ENCODE data around the gene UBE2Q2. TPM values are rescaled to one million over a fixed set of nuclear protein-coding genes. Genes with fewer than 3 reads are reported as not detected.
"Not testable (repeated sequence)": the region's sequence is repeated elsewhere in the genome, so short reads cannot be mapped to it uniquely, and the experiment has no call there.

The UBE2Q2 gene
- total RNA-seq, 1 donor from 2014 or later: 47.7 TPM

DNA sequence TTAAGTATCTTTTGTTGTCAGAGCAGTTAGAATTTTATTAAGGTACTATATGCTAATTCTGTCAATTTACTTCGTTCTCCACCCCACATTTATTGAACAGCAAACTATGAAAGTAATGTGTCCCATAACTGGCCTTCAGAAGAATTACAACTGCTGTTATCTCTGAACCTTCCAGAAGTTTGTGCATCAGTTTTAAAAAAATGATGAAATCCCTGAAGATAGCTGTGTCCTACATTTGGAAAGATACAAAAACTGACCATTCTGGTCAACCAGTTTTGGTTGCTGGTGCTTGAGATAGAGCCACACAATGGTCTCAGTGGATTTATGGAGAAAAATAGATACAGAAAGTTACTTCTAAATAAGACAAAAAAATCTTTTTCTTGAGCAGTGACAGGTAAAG, 5.9 kb downstream of the UBE2Q2 start:
- H4K20me1 ChIP-seq (ENCODE audit: insufficient read depth, low read length): peaks cover 95% of the 10 kb centered on the region
- TF ChIP-seq, protein P1, sequence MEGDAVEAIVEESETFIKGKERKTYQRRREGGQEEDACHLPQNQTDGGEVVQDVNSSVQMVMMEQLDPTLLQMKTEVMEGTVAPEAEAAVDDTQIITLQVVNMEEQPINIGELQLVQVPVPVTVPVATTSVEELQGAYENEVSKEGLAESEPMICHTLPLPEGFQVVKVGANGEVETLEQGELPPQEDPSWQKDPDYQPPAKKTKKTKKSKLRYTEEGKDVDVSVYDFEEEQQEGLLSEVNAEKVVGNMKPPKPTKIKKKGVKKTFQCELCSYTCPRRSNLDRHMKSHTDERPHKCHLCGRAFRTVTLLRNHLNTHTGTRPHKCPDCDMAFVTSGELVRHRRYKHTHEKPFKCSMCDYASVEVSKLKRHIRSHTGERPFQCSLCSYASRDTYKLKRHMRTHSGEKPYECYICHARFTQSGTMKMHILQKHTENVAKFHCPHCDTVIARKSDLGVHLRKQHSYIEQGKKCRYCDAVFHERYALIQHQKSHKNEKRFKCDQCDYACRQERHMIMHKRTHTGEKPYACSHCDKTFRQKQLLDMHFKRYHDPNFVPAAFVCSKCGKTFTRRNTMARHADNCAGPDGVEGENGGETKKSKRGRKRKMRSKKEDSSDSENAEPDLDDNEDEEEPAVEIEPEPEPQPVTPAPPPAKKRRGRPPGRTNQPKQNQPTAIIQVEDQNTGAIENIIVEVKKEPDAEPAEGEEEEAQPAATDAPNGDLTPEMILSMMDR (IDR thresholded peaks at IDR 0.05; ENCODE audit: insufficient read depth, low read depth, low read length): no peak
- TF ChIP-seq EZH2 (IDR thresholded peaks at IDR 0.05; ENCODE audit: insufficient read depth, low read length): no peak
- no peaks in the 10 kb centered on the region for H3K9me3 ChIP-seq (ENCODE audit: insufficient read depth, low read depth, low read length)
- Mint-ChIP-seq H3K4me1 (ENCODE audit: low read depth, unreplicated experiment) (peaks cover 47% of the 10 kb centered on the region), H3K27me3 (ENCODE audit: low read depth, unreplicated experiment) (no peaks in the 10 kb centered on the region), H3K36me3 (ENCODE audit: low read depth, unreplicated experiment) (peaks cover 5% of the 10 kb centered on the region), H3K9me3 (ENCODE audit: unreplicated experiment) (peaks cover 3% of the 10 kb centered on the region), H3K27ac (ENCODE audit: unreplicated experiment) (no peak overlapping the region), H3K4me3 (ENCODE audit: unreplicated experiment) (no peak overlapping the region)
- H3K79me2 ChIP-seq (ENCODE audit: insufficient read depth, low read length): peaks cover 100% of the 10 kb centered on the region
- no peak overlapping the region for H2AFZ ChIP-seq (ENCODE audit: low read depth, low read length)
- no peaks in the 10 kb centered on the region for H3K36me3 ChIP-seq (ENCODE audit: insufficient read depth, low read length)
- H3K4me1 ChIP-seq (ENCODE audit: insufficient read depth, low read length): peaks cover 11% of the 10 kb centered on the region
- H3K4me3 ChIP-seq (ENCODE audit: insufficient read depth, low read depth, low read length): no peak overlapping the region
- no peak overlapping the region for H3K4me2 ChIP-seq (ENCODE audit: low read length)
- DNase-seq (ENCODE audit: low read depth) (no peak), FAIRE-seq (no peak)
- H3K27me3 ChIP-seq (ENCODE audit: insufficient read depth, low read length): no peaks in the 10 kb centered on the region
- H3K9ac ChIP-seq (ENCODE audit: low read length): no peak overlapping the region
- no peak overlapping the region for H3K27ac ChIP-seq (ENCODE audit: low read depth, low read length)

DNA sequence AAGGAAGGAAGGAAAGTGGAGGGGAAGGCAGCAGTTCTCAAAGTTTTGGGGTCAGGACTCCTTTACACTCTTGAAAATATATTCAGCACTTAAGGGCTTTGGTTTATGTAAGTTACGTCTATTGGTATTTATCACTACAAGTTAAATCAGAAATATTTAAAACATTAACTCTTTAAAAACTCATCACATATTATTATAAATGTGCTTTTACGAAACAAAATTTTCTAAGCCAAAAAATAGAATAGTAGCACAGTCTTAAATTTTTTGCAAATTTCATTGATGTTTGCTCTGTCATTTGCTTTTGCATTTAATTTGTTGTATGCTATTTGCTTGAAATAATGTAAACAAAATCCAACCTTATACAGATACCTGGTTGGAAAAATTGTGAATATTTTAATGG, 7.5 kb downstream of the UBE2Q2 start:
- Histone ChIP-seq H2AFZ (ENCODE audit: low read depth, low read length) (no peak overlapping the region), H3K27me3 (ENCODE audit: insufficient read depth, low read length) (no peaks in the 10 kb centered on the region)

DNA sequence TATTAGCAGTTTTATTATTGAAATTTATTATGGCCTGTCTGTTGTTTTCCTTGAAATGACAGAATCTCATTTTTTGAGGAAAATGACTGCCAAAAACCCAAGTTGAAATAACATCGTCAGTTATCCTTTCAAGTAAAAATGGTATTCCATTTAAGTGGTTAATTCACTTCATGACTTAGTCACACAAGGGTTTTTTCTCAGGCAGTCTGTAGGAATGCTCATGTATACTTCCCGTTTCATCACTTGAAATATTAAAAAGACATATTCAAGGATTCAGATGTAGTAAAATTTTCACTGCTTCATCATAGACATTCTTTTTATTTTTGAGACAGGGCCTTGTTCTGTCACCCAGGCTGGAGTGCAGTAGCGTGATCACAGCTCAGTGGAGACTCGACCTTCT, 8.3 kb downstream of the UBE2Q2 start:
- not testable (repeated sequence) for H3K27me3 ChIP-seq (ENCODE audit: insufficient read depth, low read length); H3K36me3 Mint-ChIP-seq (ENCODE audit: low read depth, unreplicated experiment); H3K4me3 Mint-ChIP-seq (ENCODE audit: unreplicated experiment); H3K9me3 Mint-ChIP-seq (ENCODE audit: unreplicated experiment); DNase-seq (ENCODE audit: low read depth); H3K27ac ChIP-seq (ENCODE audit: low read depth, low read length); H3K9me3 ChIP-seq (ENCODE audit: insufficient read depth, low read depth, low read length); H3K27me3 Mint-ChIP-seq (ENCODE audit: low read depth, unreplicated experiment); FAIRE-seq; H3K4me1 ChIP-seq (ENCODE audit: insufficient read depth, low read length); H3K27ac Mint-ChIP-seq (ENCODE audit: unreplicated experiment); H2AFZ ChIP-seq (ENCODE audit: low read depth, low read length); H3K9ac ChIP-seq (ENCODE audit: low read length); H3K4me3 ChIP-seq (ENCODE audit: insufficient read depth, low read depth, low read length); H3K4me2 ChIP-seq (ENCODE audit: low read length); H3K36me3 ChIP-seq (ENCODE audit: insufficient read depth, low read length)
- peaks cover 96% of the 10 kb centered on the region for H3K79me2 ChIP-seq (ENCODE audit: insufficient read depth, low read length)
- H4K20me1 ChIP-seq (ENCODE audit: insufficient read depth, low read length): peaks cover 78% of the 10 kb centered on the region
- peaks cover 32% of the 10 kb centered on the region for H3K4me1 Mint-ChIP-seq (ENCODE audit: low read depth, unreplicated experiment)

More for the DNA sequence above, 7.5 kb downstream of the UBE2Q2 start:
- H3K9me3 ChIP-seq (ENCODE audit: insufficient read depth, low read depth, low read length): no peaks in the 10 kb centered on the region
- no peak for TF ChIP-seq EZH2 (IDR thresholded peaks at IDR 0.05; ENCODE audit: insufficient read depth, low read length)
- TF ChIP-seq, protein P1 (IDR thresholded peaks at IDR 0.05; ENCODE audit: insufficient read depth, low read depth, low read length): no peak
- FAIRE-seq: no peak
- no peak overlapping the region for H3K4me2 ChIP-seq (ENCODE audit: low read length)
- H3K9ac ChIP-seq (ENCODE audit: low read length): no peak overlapping the region
- no peak overlapping the region for H3K4me3 ChIP-seq (ENCODE audit: insufficient read depth, low read depth, low read length)
- no peaks in the 10 kb centered on the region for H3K4me1 ChIP-seq (ENCODE audit: insufficient read depth, low read length)
- peaks cover 82% of the 10 kb centered on the region for H4K20me1 ChIP-seq (ENCODE audit: insufficient read depth, low read length)
- Mint-ChIP-seq H3K4me1 (ENCODE audit: low read depth, unreplicated experiment) (peaks cover 37% of the 10 kb centered on the region), H3K4me3 (ENCODE audit: unreplicated experiment) (no peak overlapping the region), H3K36me3 (ENCODE audit: low read depth, unreplicated experiment) (peaks cover 3% of the 10 kb centered on the region), H3K27me3 (ENCODE audit: low read depth, unreplicated experiment) (no peaks in the 10 kb centered on the region), H3K9me3 (ENCODE audit: unreplicated experiment) (no peaks in the 10 kb centered on the region), H3K27ac (ENCODE audit: unreplicated experiment) (no peak overlapping the region)
- no peak for DNase-seq (ENCODE audit: low read depth)
- peaks cover 97% of the 10 kb centered on the region for H3K79me2 ChIP-seq (ENCODE audit: insufficient read depth, low read length)
- H3K27ac ChIP-seq (ENCODE audit: low read depth, low read length): no peak overlapping the region
- peaks cover 1% of the 10 kb centered on the region for H3K36me3 ChIP-seq (ENCODE audit: insufficient read depth, low read length)

All from astrocyte (in vitro differentiated cells and primary cell).